PFSK-1 (cell line): ENCODE data around the gene ADGRF1. TPM values are rescaled to one million over a fixed set of nuclear protein-coding genes. Genes with fewer than 3 reads are reported as not detected.

Experiments used
- FOXP2 ChIP-seq: optimal IDR thresholded peaks from 2 replicates; pipeline ENCODE3; 2011; ENCODE audit warnings: borderline replicate concordance, control low read depth, inconsistent platforms; ENCODE audit not compliant: insufficient read depth; ENCODE audit errors: extremely low read length, extremely low read depth
- POLR2AphosphoS5 ChIP-seq: IDR thresholded peaks from 2 replicates; pipeline ENCODE4 v1.6.1; 2012; ENCODE audit warnings: low read depth, mild to moderate bottlenecking, control low read depth, low read length, moderate library complexity
- REST ChIP-seq, 2 experiments: IDR thresholded peaks; 2 replicates each; pipeline versions ENCODE4 v1.6.1 to v1.8.0; 2011 to 2012; ENCODE audit warnings: low read depth in 2 of 2, low read length in 2 of 2, control low read depth in 1 of 2, inconsistent platforms in 1 of 2, mild to moderate bottlenecking in 1 of 2, moderate library complexity in 1 of 2; ENCODE audit not compliant: insufficient read depth in 1 of 2
- SIN3A ChIP-seq: IDR thresholded peaks from 2 replicates; pipeline ENCODE4 v1.6.1; 2012; ENCODE audit warnings: mild to moderate bottlenecking, low read length, moderate library complexity, borderline replicate concordance; ENCODE audit not compliant: insufficient read depth
- TAF1 ChIP-seq: IDR thresholded peaks from 2 replicates; pipeline ENCODE4 v1.6.1; 2012; ENCODE audit warnings: low read length, control low read depth, borderline replicate concordance; ENCODE audit not compliant: insufficient read depth
- polyA plus RNA-seq: library from polyadenylated mRNA; unstranded; fragments of >200 nt; gene quantifications from one replicate; pipeline ENCODE4 v1.2.1, GENCODE V29; 2012; ENCODE audit warnings: low read depth, missing spikeins; ENCODE audit not compliant: insufficient read length

The ADGRF1 gene
- polyA plus RNA-seq: not detected

- no peak for TF ChIP-seq TAF1
These were observed at the start of gene ADGRF1 for GRCh38 chr6:47042275-47042791. ADGRF1 (minus strand) TSS chr6:47042332; CDS start chr6:47029061, 13,271 bp downstream.

DNA sequence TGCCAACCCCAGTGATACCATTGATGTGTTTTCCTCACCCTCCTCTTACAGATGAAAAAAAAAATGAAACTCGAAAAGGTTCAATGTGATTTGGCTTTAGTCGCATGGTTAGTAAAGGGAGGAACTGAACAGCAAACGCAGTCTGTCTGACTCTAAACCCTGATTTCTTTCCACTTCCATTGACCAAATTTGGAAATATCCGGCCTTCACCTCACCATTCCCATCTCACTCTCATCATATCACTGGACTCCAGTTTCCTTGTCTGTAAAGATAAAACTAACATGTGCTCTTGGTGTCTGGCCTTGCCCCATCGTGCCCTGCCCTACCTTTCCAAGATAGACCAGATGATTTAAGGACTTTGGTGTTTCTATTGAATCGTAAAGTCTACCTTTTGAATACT is 48.7 kb upstream of the ADGRF1 start:
- TF ChIP-seq TAF1 (no peak), REST (IDR thresholded peaks at IDR 0.05; ENCODE audit: insufficient read depth in 1 of 2, low read depth in 2 of 2, low read length in 2 of 2) (no peak), FOXP2 (no peak), POLR2AphosphoS5 (no peak), SIN3A (no peak)

- TF ChIP-seq POLR2AphosphoS5 (no peak), SIN3A (no peak), FOXP2 (no peak), REST (IDR thresholded peaks at IDR 0.05; ENCODE audit: insufficient read depth in 1 of 2, low read depth in 2 of 2, low read length in 2 of 2) (no peak), TAF1 (no peak)
These were observed 44.1 kb upstream of the ADGRF1 start for GRCh38 chr6:47086051-47086770.

- TF ChIP-seq FOXP2: no peak
These were observed 42.5 kb upstream of the ADGRF1 start for GRCh38 chr6:47084610-47085009.

GRCh38 chr6:47083586-47084047 is 41.5 kb upstream of the ADGRF1 start:
- no peak for TF ChIP-seq REST (IDR thresholded peaks at IDR 0.05; ENCODE audit: insufficient read depth in 1 of 2, low read depth in 2 of 2, low read length in 2 of 2)
- TF ChIP-seq SIN3A: peak; percentile 89

GRCh38 chr6:47080083-47080596 is 38.0 kb upstream of the ADGRF1 start:
- TF ChIP-seq SIN3A (no peak), POLR2AphosphoS5 (no peak)

GRCh38 chr6:47079638-47080037 is 37.5 kb upstream of the ADGRF1 start:
- TF ChIP-seq SIN3A (no peak), TAF1 (no peak), REST (IDR thresholded peaks at IDR 0.05; ENCODE audit: insufficient read depth in 1 of 2, low read depth in 2 of 2, low read length in 2 of 2) (no peak), POLR2AphosphoS5 (no peak)
